ENCODE results near the gene BBIP1.

GRCh38 chr10:110867807-110868465 lies 51.0 kb downstream of the BBIP1 start:
- TF ChIP-seq ATF2 (CRISPR knock-in tag; IDR thresholded peaks at IDR 0.05; ENCODE audit: borderline replicate concordance, low read depth), result no peak
- no peak for TF ChIP-seq CTCF (IDR thresholded peaks at IDR 0.05)
- TF ChIP-seq PRDM15 (CRISPR knock-in tag; IDR thresholded peaks at IDR 0.05), result no peak
- TF ChIP-seq KAT7 (CRISPR knock-in tag; IDR thresholded peaks at IDR 0.05; ENCODE audit: borderline replicate concordance), result no peak
- no peak for TF ChIP-seq MXD4 (CRISPR knock-in tag; IDR thresholded peaks at IDR 0.05; ENCODE audit: borderline replicate concordance)
- TF ChIP-seq JUN (CRISPR knock-in tag; IDR thresholded peaks at IDR 0.05), result no peak
- no peak for TF ChIP-seq E2F1 (CRISPR knock-in tag; IDR thresholded peaks at IDR 0.05)
